Lung microvascular endothelial cell (primary cell): Measurements from ENCODE around the gene MBIP. TPM values are rescaled to one million over a fixed set of nuclear protein-coding genes. Genes with fewer than 3 reads are reported as not detected.

Source experiments
- DNase-seq, 2 donors: peaks; one replicate each; pipeline versions ENCODE4 v3.0.0 to v3.0.0-alpha.2; 2010; ENCODE audit warnings: low read depth in 2 of 2
- total RNA-seq: library from RNA; depleted of rRNA; stranded (reverse); fragments of >200 nt; gene quantifications from 2 replicates; pipeline ENCODE4 v1.2.1, GENCODE V29; 2014

MBIP gene
- total RNA-seq, 1 donor from 2014 or later = 6.5 TPM

GRCh38 chr14:36313898-36314297, 6.5 kb downstream of the MBIP start:
- no peak for DNase-seq

GRCh38 chr14:36313206-36313605, 7.2 kb downstream of the MBIP start:
- DNase-seq = no peak

DNA sequence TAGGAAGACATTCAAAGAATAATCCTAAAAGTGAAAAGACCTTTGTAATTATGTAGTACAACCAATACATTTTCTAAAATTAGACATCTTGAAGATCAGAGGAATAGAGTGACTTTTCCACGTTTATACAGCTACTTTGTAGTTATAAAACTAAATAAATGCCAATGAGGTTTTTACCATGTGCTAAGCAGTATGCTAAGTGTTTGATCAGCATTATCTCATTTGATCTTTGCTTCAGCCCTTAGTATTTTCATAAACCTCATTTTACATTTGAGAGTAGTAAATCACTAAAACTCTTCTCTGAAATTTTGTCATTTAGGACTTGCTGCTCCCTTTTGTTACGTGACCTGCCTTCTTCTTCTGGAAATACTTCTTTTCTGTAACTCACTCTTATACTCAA, 13.6 kb downstream of the MBIP start:
- DNase-seq = no peak

DNA sequence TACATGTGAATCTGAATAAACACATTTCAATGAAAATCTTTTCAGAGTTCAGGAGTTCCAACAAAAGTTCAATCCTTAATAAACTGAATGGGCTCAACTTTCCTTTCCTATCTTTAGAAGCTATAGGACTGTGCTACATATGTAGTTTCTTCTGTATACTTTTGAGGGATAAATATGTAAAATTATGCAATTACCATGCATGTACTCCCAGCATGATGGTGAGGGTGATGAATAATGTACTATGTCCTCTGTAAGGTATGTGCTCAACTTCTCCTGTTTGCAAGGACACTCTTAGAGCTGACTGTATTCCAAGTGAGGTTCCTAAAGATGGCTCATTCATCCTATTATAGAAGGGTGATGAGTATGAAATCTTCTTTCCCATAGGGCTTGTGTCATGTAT, 15.5 kb downstream of the MBIP start:
- no peak for DNase-seq

GRCh38 chr14:36303960-36304359, 16.5 kb downstream of the MBIP start:
- no peak for DNase-seq

- no peak for DNase-seq
These were observed 17.6 kb downstream of the MBIP start for GRCh38 chr14:36302823-36303222.

GRCh38 chr14:36301159-36301558, 19.3 kb downstream of the MBIP start:
- DNase-seq = no peak

DNA sequence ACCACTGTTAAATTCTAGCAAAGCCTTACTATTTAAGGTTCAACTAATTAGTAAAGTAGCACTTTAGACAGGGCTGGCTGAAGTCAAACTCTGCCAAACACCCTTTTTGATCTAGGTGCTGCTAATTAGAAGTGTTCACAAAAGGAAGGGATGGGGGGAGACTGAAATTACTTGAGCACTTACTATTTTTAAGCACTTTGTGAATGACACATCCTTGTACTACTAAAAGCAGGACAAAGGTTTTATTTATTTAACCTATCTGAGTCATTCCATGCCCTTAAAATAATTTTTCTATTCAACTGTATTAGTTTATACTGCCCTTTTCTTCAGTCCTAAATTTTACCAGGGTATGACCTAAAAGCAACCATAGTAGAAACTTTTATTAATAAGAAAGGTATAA, 20.1 kb downstream of the MBIP start:
- DNase-seq = peak in 1 of 2 donors; percentile 26

DNA sequence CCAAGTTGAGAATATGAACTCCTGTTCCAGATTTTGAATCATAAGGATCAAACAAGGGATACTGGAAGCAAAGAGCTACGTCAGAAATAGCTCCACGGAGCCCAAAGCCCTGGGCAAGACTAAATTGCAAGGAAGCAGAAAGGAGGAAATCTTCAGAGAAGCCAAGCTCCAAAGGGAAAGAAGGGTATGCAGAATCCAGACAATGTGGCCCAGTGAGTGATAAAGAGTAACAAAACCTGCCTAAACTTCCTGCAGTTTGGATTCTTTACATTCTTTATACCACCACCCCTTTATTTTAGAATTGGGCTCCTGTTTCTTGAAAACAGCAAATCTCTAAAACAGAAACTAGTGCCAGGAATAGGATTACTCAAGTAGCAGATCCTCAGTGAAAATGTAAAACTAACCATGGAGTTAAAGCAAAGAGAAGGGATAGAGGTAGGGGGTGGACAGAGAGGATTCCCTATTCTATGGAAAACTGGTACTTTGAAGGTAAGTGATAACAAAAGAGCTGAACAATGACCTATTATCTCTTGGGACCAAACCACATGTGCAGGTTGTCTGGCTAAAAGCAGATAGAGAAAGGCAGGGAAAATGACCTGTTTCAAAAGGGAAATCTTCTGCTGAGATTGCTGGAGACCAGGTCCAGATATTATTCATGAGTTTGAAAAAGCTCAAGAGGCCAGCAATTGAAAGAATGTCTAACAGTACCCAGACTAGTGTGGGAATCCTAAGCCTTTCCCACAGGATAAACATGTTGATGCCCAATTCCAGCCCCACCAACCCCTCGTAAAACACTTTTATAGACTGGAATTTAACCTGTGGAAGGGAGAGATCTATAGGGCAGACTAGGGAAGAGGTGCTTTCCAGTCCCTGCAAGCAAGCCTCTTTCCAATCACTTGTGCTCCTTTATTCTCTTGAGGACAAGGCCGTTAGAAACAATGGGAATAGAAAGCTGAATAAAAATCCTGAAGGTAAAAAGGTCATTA, 24.5 kb downstream of the MBIP start:
- no peak for DNase-seq

DNA sequence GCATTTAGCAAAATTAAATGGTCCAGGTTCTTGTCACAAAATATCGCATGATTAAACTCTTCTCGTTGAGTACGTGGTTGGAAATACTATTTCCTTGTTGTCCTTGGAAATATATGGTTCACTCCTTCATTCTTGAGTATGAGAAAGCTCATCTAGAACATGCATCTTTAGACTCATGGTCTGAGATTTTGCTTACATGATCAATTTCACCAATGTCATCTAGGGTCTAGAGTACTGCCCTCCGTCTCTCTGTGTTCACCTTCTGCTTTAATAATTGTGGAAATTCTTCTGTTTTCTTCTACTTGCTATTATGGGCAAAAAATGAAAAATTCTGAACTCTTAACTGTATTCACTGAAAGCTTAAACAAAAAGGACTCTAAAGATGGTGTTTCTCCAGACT, 25.9 kb downstream of the MBIP start:
- DNase-seq = no peak

DNA sequence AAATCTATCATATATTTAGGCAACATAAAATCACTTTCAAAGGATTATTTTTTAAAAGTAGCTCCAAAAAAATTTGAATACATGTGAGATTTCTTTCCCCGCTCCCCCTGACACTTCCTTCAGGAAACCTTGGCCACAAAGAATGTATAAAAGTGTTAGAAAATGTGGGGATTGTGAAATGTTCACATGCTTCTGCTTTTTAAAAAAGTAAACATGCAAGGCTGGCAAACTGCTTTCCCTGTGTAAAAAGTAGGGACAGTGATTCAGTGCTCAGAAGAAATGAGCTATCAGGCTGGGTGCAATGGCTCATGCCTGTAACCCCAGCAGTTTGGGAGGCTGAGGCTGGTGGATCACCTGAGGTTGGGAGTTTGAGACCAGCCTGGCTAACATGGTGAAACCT, 26.6 kb downstream of the MBIP start:
- DNase-seq = peak in 1 of 2 donors; percentile 25

- no peak for DNase-seq
These were observed 30.5 kb downstream of the MBIP start for GRCh38 chr14:36289954-36290353.

- no peak for DNase-seq
These were observed 31.9 kb downstream of the MBIP start for GRCh38 chr14:36288496-36288895.

DNA sequence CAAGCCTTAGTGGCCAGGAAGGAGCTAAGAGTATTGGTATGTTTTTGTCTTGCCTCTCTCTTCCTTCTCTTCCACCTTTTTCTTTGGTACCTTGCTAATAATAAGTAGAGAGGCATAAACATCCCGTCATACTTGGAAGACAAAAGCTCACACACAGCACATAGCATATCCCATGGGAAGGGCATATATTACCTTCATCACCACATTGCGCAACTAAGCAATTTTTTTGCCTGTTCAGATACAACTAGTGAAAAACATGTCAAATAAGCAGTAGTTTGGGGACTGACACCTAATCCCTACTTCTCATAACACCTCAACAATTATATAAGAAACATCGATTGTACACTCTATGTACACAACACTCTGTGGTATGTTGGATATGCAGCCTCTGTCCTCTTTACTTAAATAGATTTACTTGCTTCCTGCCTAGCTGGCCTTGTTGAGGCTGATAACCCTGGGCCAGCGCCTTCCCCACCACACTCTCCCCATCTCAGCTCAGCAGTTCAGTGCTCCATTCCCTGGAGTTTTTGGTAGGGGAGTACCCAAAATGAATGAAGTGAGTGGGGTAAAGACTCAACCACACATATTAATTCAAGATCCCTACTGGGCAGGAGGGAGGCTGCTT, 35.4 kb downstream of the MBIP start:
- no peak for DNase-seq

DNA sequence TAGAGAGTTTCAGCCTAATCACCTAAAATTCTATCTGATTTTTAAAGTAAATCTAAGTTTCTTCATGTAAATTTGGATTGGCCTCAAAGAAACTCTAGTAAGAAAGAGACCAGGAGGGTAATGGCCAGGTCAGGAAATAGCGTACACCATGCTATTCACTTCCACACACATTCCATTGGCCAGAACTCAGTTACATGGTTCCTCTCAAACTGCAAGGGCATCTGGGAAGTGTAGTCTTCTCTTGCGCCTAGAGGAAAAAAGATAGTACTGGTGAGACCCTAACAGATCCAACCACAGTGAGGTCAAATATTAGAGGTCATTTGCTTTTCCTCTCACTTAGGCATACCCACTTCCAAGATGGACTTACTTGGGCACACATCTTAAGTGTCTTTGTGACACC, 39.1 kb downstream of the MBIP start:
- DNase-seq = peak; percentile 7 to 11

DNA sequence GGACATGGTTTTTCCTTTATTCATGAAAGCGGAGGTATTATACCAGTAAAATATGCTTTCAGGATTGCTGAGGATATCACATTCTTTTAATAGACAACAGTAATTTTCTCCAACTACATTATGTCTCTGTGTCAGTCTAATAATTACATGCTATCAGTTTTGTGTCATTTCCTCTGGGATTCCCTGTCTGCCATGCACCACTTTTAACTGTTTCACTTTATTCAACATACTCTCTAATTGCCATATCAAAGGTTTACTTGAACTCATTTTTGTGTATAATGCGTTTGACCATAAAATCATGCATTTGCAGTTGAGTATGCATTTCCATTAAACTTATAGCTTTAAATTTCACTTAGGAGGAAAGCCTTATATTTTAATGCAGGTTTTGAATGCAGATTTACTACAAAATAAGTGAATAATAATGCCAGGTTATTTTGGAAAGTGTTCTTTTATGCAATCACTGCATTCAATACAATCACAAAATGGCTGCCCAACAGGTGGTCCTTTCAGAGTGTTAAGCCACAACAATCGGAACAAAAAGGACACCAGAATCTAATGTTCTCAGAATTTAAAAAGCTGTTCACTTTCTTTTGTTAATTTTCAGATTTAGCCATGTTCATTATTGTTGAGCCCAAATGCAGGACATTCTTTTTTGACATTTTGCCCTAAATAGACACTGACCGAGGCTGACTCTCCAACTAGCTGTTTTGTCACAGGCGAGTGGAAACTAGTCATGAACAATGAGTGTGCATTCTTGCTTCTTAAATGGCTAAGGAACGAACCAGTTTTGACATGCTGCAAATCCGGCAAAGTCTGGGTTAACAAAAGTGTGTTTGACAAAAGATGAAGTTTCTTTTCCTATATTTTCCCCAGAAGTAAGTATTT, 40.9 kb downstream of the MBIP start:
- DNase-seq = no peak

GRCh38 chr14:36275741-36276140, 44.7 kb downstream of the MBIP start:
- DNase-seq = no peak

GRCh38 chr14:36271939-36272907, 48.2 kb downstream of the MBIP start:
- DNase-seq = peak in 1 of 2 donors; percentile 7

- DNase-seq = no peak
These were observed 49.2 kb downstream of the MBIP start for GRCh38 chr14:36271222-36271621.

GRCh38 chr14:36270191-36270590, 50.2 kb downstream of the MBIP start:
- DNase-seq = no peak

- no peak for DNase-seq
These were observed 52.3 kb downstream of the MBIP start for GRCh38 chr14:36268121-36268520.
